Fibroblast of lung (primary cell): ENCODE data around the gene UQCRH.
"Not testable (repeated sequence)": the region's sequence is repeated elsewhere in the genome, so short reads cannot be mapped to it uniquely, and the experiment has no call there.

Experiments used
- EZH2 ChIP-seq: IDR thresholded peaks from 2 replicates; pipeline ENCODE4 v1.5.1; 2012; ENCODE audit warnings: low read length, control low read depth, mild to moderate bottlenecking; ENCODE audit errors: missing control alignments
- TF ChIP-seq, protein P1 (sequence below), 2 donors: IDR thresholded peaks in 1 of 2; conservative IDR thresholded peaks in 1 of 2; 1 replicate in 1 of 2; 2 replicates in 1 of 2; pipeline ENCODE4 v1.5.1; 2011 to 2012; ENCODE audit warnings: low read length in 2 of 2, control low read depth in 1 of 2, inconsistent platforms in 1 of 2, low read depth in 1 of 2, mild to moderate bottlenecking in 1 of 2

DNA sequence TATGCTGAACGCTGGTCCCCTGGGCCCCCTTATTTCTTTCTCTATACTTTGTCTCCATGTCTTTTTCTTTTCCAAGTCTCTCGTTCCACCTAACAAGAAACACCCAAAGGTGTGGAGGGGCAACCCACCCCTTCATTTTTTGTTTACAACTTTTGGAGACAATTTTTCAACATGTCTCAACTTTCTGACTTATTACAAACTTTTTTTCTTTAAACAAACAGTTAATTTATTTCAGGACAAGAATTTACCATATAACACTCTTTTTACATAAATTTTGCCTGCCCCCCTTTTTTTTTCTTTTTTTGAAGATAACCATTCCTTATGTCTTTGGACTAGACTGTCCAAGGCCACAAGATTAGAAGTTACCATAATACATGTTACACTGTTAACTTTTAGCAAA, 26.9 kb downstream of the UQCRH start:
- TF ChIP-seq, protein P1, sequence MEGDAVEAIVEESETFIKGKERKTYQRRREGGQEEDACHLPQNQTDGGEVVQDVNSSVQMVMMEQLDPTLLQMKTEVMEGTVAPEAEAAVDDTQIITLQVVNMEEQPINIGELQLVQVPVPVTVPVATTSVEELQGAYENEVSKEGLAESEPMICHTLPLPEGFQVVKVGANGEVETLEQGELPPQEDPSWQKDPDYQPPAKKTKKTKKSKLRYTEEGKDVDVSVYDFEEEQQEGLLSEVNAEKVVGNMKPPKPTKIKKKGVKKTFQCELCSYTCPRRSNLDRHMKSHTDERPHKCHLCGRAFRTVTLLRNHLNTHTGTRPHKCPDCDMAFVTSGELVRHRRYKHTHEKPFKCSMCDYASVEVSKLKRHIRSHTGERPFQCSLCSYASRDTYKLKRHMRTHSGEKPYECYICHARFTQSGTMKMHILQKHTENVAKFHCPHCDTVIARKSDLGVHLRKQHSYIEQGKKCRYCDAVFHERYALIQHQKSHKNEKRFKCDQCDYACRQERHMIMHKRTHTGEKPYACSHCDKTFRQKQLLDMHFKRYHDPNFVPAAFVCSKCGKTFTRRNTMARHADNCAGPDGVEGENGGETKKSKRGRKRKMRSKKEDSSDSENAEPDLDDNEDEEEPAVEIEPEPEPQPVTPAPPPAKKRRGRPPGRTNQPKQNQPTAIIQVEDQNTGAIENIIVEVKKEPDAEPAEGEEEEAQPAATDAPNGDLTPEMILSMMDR (conservative IDR thresholded peaks at IDR 0.05 in 1 of 2, IDR thresholded peaks at IDR 0.05 in 1 of 2; ENCODE audit: low read depth in 1 of 2, low read length in 2 of 2), result not testable (repeated sequence)
- not testable (repeated sequence) for TF ChIP-seq EZH2
